H9 (cell line): ENCODE results near the gene ARID1B. TPM values are rescaled to one million over a fixed set of nuclear protein-coding genes. Genes with fewer than 3 reads are reported as not detected.

ENCODE experiments used
- DNase-seq: peaks from one replicate; pipeline ENCODE4 v3.0.0-alpha.2; 2017
- H2AFZ ChIP-seq: one replicate; pipeline ENCODE4 v1.6.1; 2013; ENCODE audit warnings: mild to moderate bottlenecking, low read length, control low read depth, moderate library complexity
- H2AK5ac ChIP-seq: 2 replicates; pipeline ENCODE4 v1.6.1; 2013; ENCODE audit warnings: low read length, control low read depth, mixed read lengths; ENCODE audit not compliant: insufficient read length
- H2BK120ac ChIP-seq: one replicate; pipeline ENCODE4 v1.6.1; 2013; ENCODE audit warnings: low read depth, mild to moderate bottlenecking, low read length, control low read depth, inconsistent platforms; ENCODE audit not compliant: poor library complexity, severe bottlenecking
- H2BK12ac ChIP-seq: 2 replicates; pipeline ENCODE4 v1.6.1; 2013; ENCODE audit warnings: low read length, control low read depth, mixed read lengths, low read depth; ENCODE audit not compliant: insufficient read length
- H2BK15ac ChIP-seq: 2 replicates; pipeline ENCODE4 v1.6.1; 2013; ENCODE audit warnings: low read depth, low read length, control low read depth
- H2BK20ac ChIP-seq: one replicate; pipeline ENCODE4 v1.6.1; 2013; ENCODE audit warnings: low read depth, mild to moderate bottlenecking, low read length, control low read depth, inconsistent platforms; ENCODE audit not compliant: poor library complexity, severe bottlenecking
- H2BK5ac ChIP-seq: 2 replicates; pipeline ENCODE4 v1.6.1; 2013; ENCODE audit warnings: low read length, control low read depth, mixed read lengths; ENCODE audit not compliant: insufficient read length
- H3K14ac ChIP-seq: 2 replicates; pipeline ENCODE4 v1.6.1; 2013; ENCODE audit warnings: low read length, control low read depth; ENCODE audit not compliant: insufficient read depth
- H3K18ac ChIP-seq: 2 replicates; pipeline ENCODE4 v1.6.1; 2013; ENCODE audit warnings: low read depth, mild to moderate bottlenecking, mixed read lengths, low read length, control low read depth; ENCODE audit not compliant: insufficient read length
- H3K23ac ChIP-seq: 2 replicates; pipeline ENCODE4 v1.6.1; 2013; ENCODE audit warnings: low read length, control low read depth, mixed read lengths, low read depth; ENCODE audit not compliant: insufficient read length
- H3K23me2 ChIP-seq: 2 replicates; pipeline ENCODE4 v1.6.1; 2013; ENCODE audit warnings: low read depth, mild to moderate bottlenecking, mixed read lengths, low read length, control low read depth; ENCODE audit not compliant: insufficient read length, poor library complexity, severe bottlenecking
- H3K27ac ChIP-seq: 2 replicates; pipeline ENCODE4 v1.5.1; 2013; ENCODE audit warnings: low read length, control low read depth, mixed read lengths, low read depth; ENCODE audit not compliant: insufficient read length
- H3K27me3 ChIP-seq: 2 replicates; pipeline ENCODE4 v1.6.1; 2013; ENCODE audit warnings: low read length, control low read depth, inconsistent platforms; ENCODE audit not compliant: insufficient read depth
- H3K4ac ChIP-seq: 2 replicates; pipeline ENCODE4 v1.6.1; 2013; ENCODE audit warnings: low read depth, mild to moderate bottlenecking, control low read depth, inconsistent platforms, low read length, moderate library complexity
- H3K4me1 ChIP-seq: 2 replicates; pipeline ENCODE4 v1.6.1; 2013; ENCODE audit warnings: low read length, control low read depth, inconsistent platforms; ENCODE audit not compliant: insufficient read depth
- H3K4me2 ChIP-seq: 2 replicates; pipeline ENCODE4 v1.6.1; 2013; ENCODE audit warnings: low read length, control low read depth, mixed read lengths; ENCODE audit not compliant: insufficient read length, insufficient read depth
- H3K56ac ChIP-seq: 2 replicates; pipeline ENCODE4 v1.6.1; 2013; ENCODE audit warnings: low read depth, mild to moderate bottlenecking, mixed read lengths, low read length, control low read depth; ENCODE audit not compliant: insufficient read length
- H3K79me1 ChIP-seq: 2 replicates; pipeline ENCODE4 v1.6.1; 2013; ENCODE audit warnings: low read depth, mild to moderate bottlenecking, moderate library complexity, low read length, control low read depth, inconsistent platforms; ENCODE audit not compliant: insufficient read depth, poor library complexity, severe bottlenecking
- H3K79me2 ChIP-seq: 2 replicates; pipeline ENCODE4 v1.6.1; 2013; ENCODE audit warnings: low read length, control low read depth, inconsistent platforms; ENCODE audit not compliant: insufficient read depth
- H3K9ac ChIP-seq: 2 replicates; pipeline ENCODE4 v1.6.1; 2013; ENCODE audit warnings: low read length, control low read depth, mixed read lengths; ENCODE audit not compliant: insufficient read length; ENCODE audit errors: extremely low read depth
- H3K9me3 ChIP-seq: one replicate; pipeline ENCODE4 v1.6.1; 2013; ENCODE audit warnings: low read depth, low read length, inconsistent platforms; ENCODE audit not compliant: control insufficient read depth
- H3T11ph ChIP-seq: one replicate; pipeline ENCODE4 v1.6.1; 2013; ENCODE audit warnings: mild to moderate bottlenecking, low read length, control low read depth, inconsistent platforms
- H4K20me1 ChIP-seq: one replicate; pipeline ENCODE4 v1.6.1; 2013; ENCODE audit not compliant: control insufficient read depth, insufficient read length, insufficient read depth
- H4K5ac ChIP-seq: 2 replicates; pipeline ENCODE4 v1.6.1; 2013; ENCODE audit warnings: low read depth, mild to moderate bottlenecking, mixed read lengths, low read length, control low read depth; ENCODE audit not compliant: insufficient read length
- H4K8ac ChIP-seq: replicated peaks from 2 replicates; pipeline ENCODE4 v1.6.1; 2013; ENCODE audit warnings: low read length, control low read depth, mixed read lengths, low read depth; ENCODE audit not compliant: insufficient read length
- H4K91ac ChIP-seq: 2 replicates; pipeline ENCODE4 v1.6.1; 2013; ENCODE audit warnings: low read depth, mild to moderate bottlenecking, moderate library complexity, mixed read lengths, low read length, control low read depth; ENCODE audit not compliant: insufficient read length
- H3K27ac Mint-ChIP-seq, 3 experiments: 2 replicates in 2 of 3; 3 replicates in 1 of 3; pipeline ENCODE4 v1.8.0; 2020 to 2021; ENCODE audit warnings: mixed read lengths in 3 of 3, mild to moderate bottlenecking in 1 of 3, moderate library complexity in 1 of 3
- H3K27me3 Mint-ChIP-seq: 2 replicates; pipeline ENCODE4 v1.8.0; 2021; ENCODE audit warnings: low read depth, mild to moderate bottlenecking, moderate library complexity, mixed read lengths
- H3K36me3 Mint-ChIP-seq, 3 experiments: 2 replicates in 2 of 3; 3 replicates in 1 of 3; pipeline ENCODE4 v1.8.0; 2020 to 2021; ENCODE audit warnings: low read depth in 3 of 3, mixed read lengths in 3 of 3; ENCODE audit not compliant: insufficient read depth in 1 of 3
- H3K4me1 Mint-ChIP-seq, 2 experiments: 2 replicates each; pipeline ENCODE4 v1.8.0; 2020; ENCODE audit warnings: mixed read lengths in 2 of 2
- H3K4me3 Mint-ChIP-seq, 2 experiments: 2 replicates in 1 of 2; 3 replicates in 1 of 2; pipeline ENCODE4 v1.8.0; 2020 to 2021; ENCODE audit warnings: mild to moderate bottlenecking in 2 of 2, mixed read lengths in 2 of 2, moderate library complexity in 1 of 2
- H3K9me3 Mint-ChIP-seq, 2 experiments: 2 replicates in 1 of 2; 3 replicates in 1 of 2; pipeline ENCODE4 v1.8.0; 2020; ENCODE audit warnings: mild to moderate bottlenecking in 2 of 2, mixed read lengths in 2 of 2, moderate library complexity in 1 of 2
- WGBS: extraction: QIAGEN DNeasy Blood & Tissue Kit; methylation state at CpG from one replicate; pipeline ENCODE4 v1.1.7; 2013; ENCODE audit warnings: missing lambda C conversion rate, low lambda C conversion rate, mixed read lengths; ENCODE audit not compliant: insufficient read length; ENCODE audit errors: extremely low coverage; 5-methylcytosine and 5-hydroxymethylcytosine counted together
- total RNA-seq: library from RNA; stranded (reverse); gene quantifications from 2 replicates; pipeline ENCODE4 v1.2.1, GENCODE V29; 2021
- TF ChIP-seq, protein P1 (sequence below): fragments of 200-600 bp; sonication (generic); conservative IDR thresholded peaks from 3 replicates; pipeline ENCODE4 v1.8.0; 2021; ENCODE audit warnings: antibody characterized with exemption, mild to moderate bottlenecking

Gene ARID1B
- total RNA-seq, 1 experiment from 2014 or later, result 88.2 TPM

DNA sequence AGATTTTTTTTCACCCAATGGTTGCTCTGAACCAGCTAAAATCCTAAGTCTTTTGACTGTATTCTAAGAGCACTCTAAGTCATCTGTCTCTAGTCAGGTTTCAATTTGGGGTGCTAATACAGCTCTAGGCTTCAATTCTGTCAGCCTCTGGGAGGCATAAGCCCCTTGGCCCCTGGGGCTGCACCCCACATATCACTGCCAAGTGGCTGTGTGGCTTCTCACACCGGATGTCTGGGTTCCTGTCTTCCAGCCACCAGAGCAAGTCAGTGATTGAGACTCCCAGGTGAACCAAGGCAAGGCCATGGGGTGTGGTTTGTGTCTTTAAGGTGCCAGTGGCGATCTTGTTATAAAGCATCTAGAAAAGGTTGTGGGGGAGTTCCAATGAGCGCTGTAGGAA lies 409.6 kb downstream of the ARID1B start:
- H4K8ac ChIP-seq, result no peak overlapping the region
- no peaks in the 10 kb centered on the region for H4K20me1 ChIP-seq
- TF ChIP-seq, protein P1, sequence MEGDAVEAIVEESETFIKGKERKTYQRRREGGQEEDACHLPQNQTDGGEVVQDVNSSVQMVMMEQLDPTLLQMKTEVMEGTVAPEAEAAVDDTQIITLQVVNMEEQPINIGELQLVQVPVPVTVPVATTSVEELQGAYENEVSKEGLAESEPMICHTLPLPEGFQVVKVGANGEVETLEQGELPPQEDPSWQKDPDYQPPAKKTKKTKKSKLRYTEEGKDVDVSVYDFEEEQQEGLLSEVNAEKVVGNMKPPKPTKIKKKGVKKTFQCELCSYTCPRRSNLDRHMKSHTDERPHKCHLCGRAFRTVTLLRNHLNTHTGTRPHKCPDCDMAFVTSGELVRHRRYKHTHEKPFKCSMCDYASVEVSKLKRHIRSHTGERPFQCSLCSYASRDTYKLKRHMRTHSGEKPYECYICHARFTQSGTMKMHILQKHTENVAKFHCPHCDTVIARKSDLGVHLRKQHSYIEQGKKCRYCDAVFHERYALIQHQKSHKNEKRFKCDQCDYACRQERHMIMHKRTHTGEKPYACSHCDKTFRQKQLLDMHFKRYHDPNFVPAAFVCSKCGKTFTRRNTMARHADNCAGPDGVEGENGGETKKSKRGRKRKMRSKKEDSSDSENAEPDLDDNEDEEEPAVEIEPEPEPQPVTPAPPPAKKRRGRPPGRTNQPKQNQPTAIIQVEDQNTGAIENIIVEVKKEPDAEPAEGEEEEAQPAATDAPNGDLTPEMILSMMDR, result no peak
- H3K4ac ChIP-seq, result no peak overlapping the region
- no peaks in the 10 kb centered on the region for H3K27me3 ChIP-seq
- H4K5ac ChIP-seq, result no peak overlapping the region
- no peak overlapping the region for H2BK120ac ChIP-seq
- H3K36me3 Mint-ChIP-seq, result peaks cover 36 to 66% (median 47%) of the 10 kb centered on the region in 3 experiments
- H2AFZ ChIP-seq, result no peak overlapping the region
- no peak overlapping the region for H2BK20ac ChIP-seq
- H3K9ac ChIP-seq, result no peak overlapping the region
- no peak overlapping the region for H3K14ac ChIP-seq
- H3K23ac ChIP-seq, result no peak overlapping the region
- no peaks in the 10 kb centered on the region for H3K79me2 ChIP-seq
- no peak overlapping the region for H3T11ph ChIP-seq
- no peaks in the 10 kb centered on the region for H3K9me3 ChIP-seq
- H2BK5ac ChIP-seq, result no peak overlapping the region
- H3K4me3 Mint-ChIP-seq, result no peak overlapping the region
- no peak overlapping the region for H3K27ac ChIP-seq
- no peak for DNase-seq
- H3K27ac Mint-ChIP-seq, result 0 out of 7 replicates have a peak overlapping the region, but pooled peaks of 1 of the 3 experiments have one; percentile 38
- no peaks in the 10 kb centered on the region for H3K23me2 ChIP-seq
- H2BK15ac ChIP-seq, result no peak overlapping the region
- no CpG with 5 or more reads among the region's 3 CpGs for WGBS
- no peak overlapping the region for H3K18ac ChIP-seq
- peaks cover 15 to 19% of the 10 kb centered on the region in 2 experiments for H3K4me1 Mint-ChIP-seq
- no peak overlapping the region for H3K56ac ChIP-seq
- no peak overlapping the region for H2BK12ac ChIP-seq
- H3K4me2 ChIP-seq, result no peak overlapping the region
- H3K9me3 Mint-ChIP-seq, result no peaks in the 10 kb centered on the region
- H3K79me1 ChIP-seq, result no peaks in the 10 kb centered on the region
- no peak overlapping the region for H2AK5ac ChIP-seq
- H3K27me3 Mint-ChIP-seq, result no peaks in the 10 kb centered on the region
- 0 out of 2 replicates have a peak, but pooled peaks cover 2% of the 10 kb centered on the region for H3K4me1 ChIP-seq
- no peak overlapping the region for H4K91ac ChIP-seq
